GM19467 (cell line): ENCODE results near the gene KLHL40.

Experiments
- ATAC-seq: cut with Tn5 transposase; IDR thresholded peaks from one replicate; pipeline ENCODE4 v1.9.1; 2021; ENCODE audit warnings: mild to moderate bottlenecking, moderate library complexity; ENCODE audit not compliant: unreplicated experiment

KLHL40 gene

DNA sequence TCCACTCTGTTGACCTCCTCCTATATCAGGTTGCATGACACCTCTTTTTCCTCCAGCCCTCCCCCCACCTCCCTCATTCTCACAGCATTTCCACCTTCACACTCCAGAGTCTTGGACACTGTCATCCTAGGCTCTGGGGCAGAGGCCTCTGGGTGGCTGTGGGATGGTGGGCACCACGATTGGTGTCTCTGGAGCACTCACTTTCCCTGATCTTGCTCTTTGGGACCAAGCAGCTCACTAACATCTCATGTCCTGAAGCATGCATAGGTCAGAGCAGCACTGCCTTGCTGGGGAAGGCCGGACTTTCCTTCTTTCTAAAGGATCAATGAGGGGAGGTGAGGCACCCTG is 16.9 kb upstream of the KLHL40 start:
- ATAC-seq: no peak

DNA sequence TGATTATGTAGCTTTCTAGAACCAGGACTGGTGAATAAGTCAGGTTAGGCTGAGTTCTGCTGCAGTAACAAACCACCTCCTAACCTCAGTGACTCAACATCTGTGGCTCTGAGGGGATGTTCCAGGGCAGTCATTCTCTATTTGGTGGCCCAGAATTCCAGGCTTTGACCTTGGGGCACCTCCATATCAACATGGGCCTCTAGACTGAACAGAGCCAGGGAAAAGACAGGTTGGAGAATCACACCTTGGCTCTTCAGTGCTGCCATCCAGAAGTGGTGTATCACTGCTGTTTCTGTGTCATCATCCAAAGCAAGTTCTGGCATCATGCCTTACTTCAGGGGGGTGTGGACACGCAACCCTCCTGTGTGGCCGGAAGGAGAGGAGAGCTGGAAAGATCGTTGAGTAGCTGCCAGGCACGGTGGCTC is 16.5 kb upstream of the KLHL40 start:
- ATAC-seq: no peak

DNA sequence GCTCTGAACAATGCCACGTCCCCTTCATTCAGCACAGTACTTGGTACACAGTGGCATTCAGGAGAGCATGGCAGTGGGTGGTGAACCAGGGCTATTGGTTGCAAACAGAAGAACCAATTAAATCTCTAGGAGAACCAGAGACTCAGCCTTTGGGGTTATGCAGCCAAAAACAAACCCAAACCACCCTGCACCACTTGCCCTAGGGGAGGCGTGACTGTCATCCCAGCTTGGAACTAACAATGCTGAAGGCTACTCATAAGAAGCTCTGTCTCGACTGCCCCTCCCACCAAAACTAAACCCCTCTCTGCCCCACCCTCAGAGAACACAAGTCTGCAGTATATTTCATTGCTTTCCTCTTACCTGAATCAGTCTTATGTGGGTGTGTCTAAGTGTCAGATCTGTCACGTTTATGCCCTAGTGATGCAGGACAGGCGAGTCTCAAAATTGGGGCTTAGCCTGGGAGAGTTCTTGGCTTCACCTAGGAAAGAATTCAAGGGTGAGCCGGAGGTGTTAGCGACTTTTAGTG is 15.2 kb upstream of the KLHL40 start:
- ATAC-seq: no peak

DNA sequence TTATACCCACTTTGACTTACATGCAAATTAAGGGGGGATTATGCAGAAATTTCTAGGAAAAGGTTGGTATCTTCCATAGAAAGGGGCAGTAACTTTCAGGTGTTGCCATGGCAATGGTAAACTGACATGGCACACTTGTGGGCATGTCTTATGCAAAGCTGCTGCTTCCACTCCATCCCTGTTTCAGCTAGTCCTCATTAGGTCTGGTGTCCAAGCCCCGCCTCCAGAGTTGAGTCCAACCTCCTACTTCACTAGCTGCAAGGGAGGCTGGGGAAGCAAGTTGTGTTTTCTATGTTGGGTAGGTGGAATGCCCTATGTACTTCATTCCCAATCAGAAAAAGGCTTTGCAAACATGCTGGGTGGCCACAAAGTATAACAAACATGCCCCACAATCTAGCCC is 14.7 kb upstream of the KLHL40 start:
- ATAC-seq: no peak

DNA sequence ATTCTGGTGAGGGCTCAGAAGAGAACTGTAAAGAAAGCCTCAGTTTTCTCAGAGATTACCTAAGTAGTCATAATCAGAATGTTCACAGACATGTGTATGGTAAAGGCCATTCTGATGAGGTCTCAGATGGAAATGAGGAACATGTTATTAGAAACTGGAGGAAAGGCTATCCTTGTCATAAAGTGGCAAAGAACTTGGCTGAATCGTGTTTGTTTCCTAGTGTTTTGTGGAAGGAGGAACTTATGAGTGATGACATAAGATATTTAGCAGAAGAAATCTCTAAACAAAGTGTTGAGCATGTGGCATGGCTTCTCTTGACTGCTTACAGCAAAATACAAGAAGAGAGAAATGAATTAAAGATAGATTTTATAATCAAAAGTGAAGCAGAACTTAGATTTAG is 12.8 kb upstream of the KLHL40 start:
- ATAC-seq: no peak

DNA sequence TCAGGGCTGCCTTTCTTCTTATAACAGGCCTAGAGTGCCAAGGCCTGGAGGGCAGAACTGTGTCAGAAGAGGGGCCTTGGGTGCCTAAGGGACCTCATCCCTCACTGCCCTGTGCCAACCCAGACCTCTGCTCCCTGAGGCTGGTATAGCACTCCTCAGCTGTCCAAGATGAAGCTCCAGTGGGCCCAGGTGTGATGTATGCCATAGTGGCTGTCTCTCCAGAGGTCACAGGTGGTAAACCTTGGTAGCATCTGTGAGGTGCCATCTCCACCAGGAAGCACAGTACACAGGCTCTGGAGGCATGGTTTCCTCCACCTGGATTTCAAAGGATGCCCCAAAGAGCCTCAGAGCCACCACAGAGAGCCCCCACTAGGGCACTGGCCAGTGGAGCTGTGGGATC is 12.3 kb upstream of the KLHL40 start:
- ATAC-seq: no peak

DNA sequence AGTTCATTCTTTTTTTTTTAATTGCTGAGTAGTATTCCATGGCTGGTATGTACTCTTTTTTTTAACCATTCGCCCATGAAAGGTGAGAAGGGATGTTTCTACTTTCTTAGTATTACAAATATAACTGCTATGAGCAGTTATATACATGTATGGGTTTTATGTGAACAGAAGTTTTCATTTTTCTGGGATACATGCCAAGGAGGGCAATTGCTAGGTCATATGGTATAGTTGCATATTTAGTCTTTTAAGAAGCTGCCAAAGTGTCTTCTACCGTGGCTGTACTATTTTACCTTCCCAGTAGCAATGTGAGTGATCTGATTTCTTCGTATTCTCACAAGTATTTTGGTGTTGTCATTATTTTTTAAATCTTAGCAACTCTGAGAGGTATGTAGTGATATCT is 11.2 kb upstream of the KLHL40 start:
- ATAC-seq: no peak

DNA sequence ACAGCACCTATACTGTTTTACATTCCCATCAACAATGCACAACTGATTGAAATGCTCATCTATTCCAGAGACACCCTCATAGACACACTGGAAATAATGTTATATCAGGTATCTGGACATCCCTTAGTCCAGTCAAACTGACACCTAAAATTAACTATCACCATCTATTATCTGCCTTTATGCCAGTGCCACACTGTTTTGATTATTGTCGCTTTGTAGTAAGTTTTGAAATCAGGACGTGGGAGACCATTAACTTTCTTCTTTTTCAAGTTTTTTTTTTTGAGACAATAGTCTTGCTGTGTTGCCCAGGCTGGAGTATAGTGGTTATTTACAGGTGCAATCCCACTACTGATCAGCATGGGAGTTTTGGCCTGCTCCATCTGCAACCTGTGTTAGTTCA is 9.4 kb upstream of the KLHL40 start:
- ATAC-seq: no peak

DNA sequence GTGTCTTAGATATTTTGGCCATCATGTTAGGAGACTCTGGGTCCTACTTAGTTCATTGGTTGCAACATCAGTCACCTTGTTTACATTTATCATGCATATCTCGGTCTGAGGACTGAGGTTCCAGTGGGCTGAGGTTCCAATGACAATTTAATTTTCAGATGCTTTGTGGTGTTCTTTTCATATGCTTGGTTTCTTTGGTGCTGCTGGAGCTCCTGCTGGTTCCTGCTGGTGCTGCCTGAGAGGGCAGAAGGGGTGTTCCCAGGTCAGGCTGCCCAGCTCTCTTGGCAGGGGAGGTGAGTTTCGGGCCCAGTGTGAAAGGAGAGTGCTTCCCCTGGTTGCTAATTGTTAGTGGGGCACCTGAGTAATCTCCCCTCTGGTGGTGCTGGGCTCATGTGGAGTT is 6.9 kb upstream of the KLHL40 start:
- no peak for ATAC-seq

DNA sequence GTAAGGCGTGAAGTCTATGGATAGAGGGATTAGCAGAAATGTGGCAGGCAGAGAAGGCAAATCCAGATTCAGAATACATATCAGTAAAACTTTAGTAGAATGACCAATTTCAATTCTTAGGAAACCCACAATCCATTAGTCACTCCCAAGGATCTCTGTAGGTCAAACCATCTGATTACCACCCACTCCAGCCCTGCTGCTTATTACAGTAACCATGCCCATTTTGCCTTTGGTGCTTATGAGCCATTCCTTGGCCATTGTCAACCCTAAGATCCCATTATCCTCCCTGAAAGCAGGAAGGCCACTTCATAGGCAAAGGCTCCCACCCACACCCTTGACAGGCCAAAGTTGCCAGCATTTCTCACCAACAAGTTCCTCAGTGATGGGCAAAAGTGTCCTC is 5.1 kb upstream of the KLHL40 start:
- ATAC-seq: no peak

DNA sequence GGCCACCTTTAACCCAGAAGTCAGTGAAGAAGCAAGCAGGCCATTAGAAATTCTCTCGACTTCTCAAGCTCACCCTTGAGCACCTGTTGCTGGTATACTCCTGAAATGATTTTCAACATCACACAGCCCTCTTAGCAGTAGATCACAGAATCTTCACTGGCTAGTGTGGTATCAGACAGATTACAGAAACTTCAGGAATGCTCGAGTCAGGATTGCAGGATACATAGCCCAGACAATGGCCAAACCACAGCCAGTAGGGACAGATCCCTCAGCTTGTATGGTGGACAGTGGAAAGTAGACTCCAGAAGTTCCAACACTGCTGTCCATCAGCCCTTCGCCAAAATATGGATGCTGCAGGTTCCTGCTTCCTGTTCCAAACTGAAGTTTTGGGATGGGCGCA is 4.5 kb upstream of the KLHL40 start:
- ATAC-seq: no peak

DNA sequence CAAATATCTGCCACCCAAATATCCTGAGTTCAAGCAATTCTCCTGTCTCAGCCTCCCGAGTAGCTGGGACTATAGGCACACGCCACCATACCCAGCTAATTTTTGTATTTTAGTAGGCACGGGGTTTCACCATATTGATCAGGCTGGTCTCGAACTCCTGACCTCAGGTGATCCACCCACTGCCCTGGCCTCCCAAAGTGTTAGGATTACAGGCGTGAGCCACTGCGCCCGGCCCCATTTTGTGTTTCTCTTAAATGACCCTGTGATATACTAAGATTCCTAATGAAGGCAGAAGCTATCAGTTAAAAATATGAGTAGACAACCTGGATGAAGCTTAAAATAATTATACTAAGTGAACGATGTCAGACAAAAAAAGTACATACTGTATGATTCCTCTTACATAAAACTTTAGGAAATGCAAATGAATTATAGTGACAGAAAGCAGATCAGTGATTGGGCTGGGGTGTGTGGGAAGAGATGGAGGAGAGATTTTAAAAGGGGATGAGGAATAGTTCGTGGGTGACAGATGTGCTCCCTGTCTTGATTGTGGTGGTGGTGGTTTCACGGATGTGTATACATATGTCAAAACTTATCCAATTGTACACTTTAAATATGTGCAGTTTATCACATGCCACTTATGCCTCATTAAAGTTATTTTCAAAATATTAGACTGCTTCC is 3.8 kb upstream of the KLHL40 start:
- no peak for ATAC-seq

DNA sequence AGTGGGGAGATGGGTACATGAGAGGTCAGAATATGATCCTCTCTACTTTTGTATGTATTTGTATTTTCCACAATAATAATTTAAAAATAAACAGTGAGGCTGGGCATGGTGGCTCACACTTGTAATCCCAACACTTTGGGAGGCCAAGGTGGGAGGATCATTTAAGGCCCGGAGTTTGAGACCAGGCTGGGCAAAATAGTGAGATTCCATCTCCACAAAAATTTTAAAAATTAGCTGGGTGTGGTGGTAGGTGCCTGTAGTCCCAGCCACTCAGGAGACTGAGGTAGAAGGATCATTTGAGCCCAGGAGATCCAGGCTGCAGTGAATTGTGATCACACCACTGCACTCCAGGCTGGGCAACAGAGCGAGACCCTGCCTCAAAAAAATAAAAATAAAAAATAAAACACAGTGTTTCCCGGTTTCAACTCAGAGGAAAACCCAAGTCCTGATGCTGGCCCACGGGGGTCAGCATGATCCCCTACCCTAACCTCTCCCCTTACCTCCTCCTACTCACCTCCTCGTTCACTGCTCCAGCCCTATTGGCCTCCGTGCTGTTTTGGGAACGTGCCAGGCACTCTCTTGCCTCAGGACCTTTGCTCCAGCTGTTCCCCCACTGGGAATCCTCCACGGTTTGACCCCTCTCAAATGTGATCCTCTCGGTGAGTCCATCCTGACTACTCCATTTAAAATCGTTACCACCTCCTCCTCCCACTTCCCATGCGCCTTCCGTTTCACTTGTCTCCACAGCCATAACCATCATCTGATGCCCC is 2.9 kb upstream of the KLHL40 start:
- ATAC-seq: no peak

DNA sequence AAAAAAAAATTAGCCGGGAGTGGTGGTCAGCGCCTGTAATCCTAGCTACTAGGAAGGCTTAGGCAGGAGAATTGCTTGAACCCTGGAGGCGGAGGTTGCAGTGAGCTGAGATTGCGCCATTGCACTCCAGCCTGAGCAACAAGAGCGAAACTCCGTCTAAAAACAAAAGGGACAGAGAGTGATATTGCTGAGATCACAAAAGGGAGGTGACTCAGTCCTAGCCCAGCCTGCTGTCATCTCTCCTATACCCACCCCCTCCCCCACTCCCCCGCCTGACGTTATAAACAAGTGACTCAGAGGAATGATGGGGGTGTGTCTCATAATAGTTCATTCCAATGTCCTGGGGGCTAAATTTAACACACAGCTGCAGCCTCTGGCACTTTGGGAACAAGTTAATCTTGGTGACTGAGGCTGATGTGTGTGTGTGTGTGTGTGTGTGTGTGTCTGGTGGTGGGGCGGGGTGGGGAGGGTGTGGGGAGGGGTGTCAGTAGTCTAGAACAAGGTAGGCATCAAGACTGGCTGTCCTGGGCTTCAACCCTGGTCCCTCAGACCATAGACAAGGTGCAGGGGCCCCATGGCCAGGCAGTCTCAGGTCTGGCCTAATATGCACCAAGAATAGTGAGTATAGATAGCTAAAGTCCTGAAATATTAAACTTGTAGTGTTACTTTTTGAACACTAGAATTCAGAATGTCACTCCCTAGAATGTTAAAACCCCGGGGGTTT is 1.3 kb upstream of the KLHL40 start:
- no peak for ATAC-seq

DNA sequence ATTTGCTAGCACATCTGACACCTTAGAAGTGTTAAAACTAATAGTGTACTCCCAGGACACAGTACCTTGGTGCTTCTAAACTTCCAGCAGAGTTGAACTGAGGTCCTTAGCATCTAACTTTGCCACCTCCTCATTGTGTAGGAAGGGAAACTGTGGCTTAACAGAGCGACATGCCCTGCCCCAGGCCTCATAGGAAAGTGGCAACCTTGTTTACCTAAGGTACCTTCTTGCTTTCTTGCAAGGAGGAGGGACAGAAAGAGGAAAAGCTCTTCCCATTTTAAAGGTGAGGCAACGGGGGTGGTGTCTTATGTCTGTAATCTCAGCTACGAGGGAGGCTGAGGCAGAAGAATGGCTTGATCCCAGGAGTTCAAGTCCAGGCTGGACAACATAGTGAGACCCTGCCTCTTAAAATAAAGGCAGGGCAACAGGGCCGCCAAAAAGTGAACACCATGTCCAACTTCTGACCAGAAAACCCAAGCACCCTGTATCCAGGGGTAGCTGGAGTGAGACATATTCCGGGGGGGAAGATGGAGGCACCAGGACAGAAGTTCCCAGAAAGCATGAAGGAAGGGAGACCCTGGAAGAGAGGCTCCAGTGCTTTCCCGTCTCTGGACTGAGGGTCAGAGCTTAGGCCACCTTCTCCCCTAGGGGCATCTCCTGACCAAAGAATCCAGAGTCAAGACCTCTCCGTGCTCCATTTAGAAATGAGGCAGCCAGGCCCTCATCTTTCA is 540 bp upstream of the KLHL40 start:
- no peak for ATAC-seq

DNA sequence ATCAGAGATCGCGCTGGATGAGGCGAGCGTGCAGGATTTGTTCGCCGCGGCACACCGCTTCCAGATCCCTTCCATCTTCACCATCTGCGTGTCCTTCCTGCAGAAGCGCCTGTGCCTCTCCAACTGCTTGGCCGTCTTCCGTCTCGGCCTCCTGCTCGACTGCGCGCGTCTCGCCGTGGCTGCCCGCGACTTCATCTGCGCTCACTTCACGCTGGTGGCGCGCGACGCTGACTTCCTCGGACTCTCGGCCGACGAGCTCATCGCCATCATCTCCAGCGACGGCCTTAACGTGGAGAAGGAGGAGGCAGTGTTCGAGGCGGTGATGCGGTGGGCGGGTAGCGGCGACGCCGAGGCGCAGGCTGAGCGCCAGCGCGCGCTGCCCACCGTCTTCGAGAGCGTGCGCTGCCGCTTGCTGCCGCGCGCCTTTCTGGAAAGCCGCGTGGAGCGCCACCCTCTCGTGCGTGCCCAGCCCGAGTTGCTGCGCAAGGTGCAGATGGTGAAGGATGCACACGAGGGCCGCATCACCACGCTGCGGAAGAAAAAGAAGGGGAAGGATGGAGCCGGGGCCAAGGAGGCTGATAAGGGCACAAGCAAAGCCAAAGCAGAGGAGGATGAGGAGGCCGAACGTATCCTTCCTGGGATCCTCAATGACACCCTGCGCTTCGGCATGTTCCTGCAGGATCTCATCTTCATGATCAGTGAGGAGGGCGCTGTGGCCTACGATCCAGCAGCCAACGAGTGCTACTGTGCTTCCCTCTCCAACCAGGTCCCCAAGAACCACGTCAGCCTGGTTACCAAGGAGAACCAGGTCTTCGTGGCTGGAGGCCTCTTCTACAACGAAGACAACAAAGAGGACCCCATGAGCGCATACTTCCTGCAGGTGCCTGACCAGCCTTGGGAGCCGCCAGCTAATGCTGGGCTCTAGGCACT is 819 bp downstream of the KLHL40 start:
- ATAC-seq: no peak

DNA sequence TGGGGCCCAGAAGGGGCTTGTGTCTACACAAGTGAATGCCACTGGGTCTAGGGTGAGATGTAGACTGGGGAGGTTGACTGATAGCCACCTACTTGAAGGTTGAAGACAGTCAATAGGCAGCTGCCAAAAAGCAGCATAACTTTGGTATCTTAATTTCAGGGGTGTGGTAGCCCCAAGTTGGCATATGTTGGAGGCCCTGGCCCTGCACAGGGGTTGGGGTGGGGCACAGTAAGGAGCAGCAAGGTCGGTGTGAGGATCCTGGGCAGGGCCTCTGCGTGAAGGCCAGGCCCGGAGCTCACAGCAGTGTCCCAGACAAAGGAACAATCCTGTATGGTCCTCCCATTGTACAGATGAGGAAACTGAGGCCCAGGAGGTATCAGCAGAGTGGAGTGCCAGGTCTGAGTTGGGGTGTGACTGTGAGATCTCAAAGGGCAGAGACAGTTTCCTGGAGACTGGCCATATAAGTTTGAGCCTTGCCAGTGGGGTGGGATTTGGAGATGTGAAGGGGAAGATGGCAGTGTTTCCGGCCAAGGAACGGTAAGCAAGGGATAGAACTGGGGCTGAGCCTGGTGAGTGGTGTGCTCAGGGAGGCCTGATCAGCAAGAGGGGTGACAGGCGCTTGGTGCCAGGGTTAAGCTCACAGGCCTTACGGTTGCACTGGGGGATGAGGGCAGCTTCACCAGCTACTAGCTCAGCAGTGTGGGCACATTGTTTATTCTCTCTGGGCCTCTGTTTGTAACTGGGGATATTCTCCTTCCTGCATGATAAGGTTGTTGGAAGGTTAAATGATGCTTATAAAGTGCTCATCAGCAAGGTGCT is 1.7 kb downstream of the KLHL40 start:
- no peak for ATAC-seq

DNA sequence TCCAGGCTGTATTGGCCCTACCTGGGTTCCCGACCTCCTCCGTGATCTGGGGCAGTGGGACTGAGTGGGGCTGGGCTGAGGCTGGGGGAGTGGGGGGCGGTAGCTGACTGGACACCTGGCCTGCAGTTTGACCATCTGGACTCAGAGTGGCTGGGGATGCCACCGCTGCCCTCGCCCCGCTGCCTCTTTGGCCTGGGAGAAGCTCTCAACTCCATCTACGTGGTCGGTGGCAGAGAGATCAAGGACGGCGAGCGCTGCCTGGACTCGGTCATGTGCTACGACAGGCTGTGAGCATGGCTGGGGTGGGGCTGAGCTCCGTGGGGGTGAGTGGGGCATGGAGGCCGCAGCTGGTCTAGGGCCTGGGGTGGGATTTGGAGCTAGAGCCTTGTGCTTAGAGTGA is 2.7 kb downstream of the KLHL40 start:
- no peak for ATAC-seq
